Astrocyte of the cerebellum (primary cell): ENCODE data around the gene ABLIM2.
A peak's percentile ranks its signal among the peaks of the same experiment; 100 is the strongest.

Experiments
- DNase-seq: peaks from one replicate; pipeline ENCODE4 v3.0.0-alpha.2; 2011; ENCODE audit warnings: low read depth
- H3K4me3 ChIP-seq: 2 replicates; pipeline ENCODE4 v1.5.1; 2011; ENCODE audit warnings: mild to moderate bottlenecking, low read depth, low read length, moderate library complexity
- in situ Hi-C: cut with HindIII; loops from 2 replicates; pipeline ENCODE4 v1.10.0; 2017; ENCODE audit warnings: low sequenced_read_pairs
- TF ChIP-seq, protein P1 (sequence below): IDR thresholded peaks from 2 replicates; pipeline ENCODE4 v1.5.1; 2012; ENCODE audit warnings: low read length, low read depth, moderate library complexity, mild to moderate bottlenecking; ENCODE audit errors: missing control alignments

Gene ABLIM2

DNA sequence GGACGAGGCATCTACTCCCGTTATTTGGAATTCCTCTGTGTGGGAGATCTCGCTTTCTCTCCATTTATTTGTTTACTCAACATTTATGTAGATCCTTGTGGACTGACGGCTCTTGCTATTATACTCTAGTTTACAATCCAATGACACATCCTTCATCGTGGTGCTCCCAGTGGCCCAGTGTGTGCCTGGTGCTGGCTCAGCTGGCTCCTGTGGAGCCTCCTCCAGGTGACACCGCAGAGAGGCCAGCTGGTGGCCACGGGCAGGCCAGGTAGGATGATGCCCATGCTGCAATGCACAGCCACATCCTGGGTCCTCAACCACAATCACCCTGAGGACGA, 134.9 kb downstream of the ABLIM2 start:
- TF ChIP-seq, protein P1, sequence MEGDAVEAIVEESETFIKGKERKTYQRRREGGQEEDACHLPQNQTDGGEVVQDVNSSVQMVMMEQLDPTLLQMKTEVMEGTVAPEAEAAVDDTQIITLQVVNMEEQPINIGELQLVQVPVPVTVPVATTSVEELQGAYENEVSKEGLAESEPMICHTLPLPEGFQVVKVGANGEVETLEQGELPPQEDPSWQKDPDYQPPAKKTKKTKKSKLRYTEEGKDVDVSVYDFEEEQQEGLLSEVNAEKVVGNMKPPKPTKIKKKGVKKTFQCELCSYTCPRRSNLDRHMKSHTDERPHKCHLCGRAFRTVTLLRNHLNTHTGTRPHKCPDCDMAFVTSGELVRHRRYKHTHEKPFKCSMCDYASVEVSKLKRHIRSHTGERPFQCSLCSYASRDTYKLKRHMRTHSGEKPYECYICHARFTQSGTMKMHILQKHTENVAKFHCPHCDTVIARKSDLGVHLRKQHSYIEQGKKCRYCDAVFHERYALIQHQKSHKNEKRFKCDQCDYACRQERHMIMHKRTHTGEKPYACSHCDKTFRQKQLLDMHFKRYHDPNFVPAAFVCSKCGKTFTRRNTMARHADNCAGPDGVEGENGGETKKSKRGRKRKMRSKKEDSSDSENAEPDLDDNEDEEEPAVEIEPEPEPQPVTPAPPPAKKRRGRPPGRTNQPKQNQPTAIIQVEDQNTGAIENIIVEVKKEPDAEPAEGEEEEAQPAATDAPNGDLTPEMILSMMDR, result no peak
- no peak for DNase-seq
- in situ Hi-C loops, result no loop called here
- H3K4me3 ChIP-seq, result no peak overlapping the region

DNA sequence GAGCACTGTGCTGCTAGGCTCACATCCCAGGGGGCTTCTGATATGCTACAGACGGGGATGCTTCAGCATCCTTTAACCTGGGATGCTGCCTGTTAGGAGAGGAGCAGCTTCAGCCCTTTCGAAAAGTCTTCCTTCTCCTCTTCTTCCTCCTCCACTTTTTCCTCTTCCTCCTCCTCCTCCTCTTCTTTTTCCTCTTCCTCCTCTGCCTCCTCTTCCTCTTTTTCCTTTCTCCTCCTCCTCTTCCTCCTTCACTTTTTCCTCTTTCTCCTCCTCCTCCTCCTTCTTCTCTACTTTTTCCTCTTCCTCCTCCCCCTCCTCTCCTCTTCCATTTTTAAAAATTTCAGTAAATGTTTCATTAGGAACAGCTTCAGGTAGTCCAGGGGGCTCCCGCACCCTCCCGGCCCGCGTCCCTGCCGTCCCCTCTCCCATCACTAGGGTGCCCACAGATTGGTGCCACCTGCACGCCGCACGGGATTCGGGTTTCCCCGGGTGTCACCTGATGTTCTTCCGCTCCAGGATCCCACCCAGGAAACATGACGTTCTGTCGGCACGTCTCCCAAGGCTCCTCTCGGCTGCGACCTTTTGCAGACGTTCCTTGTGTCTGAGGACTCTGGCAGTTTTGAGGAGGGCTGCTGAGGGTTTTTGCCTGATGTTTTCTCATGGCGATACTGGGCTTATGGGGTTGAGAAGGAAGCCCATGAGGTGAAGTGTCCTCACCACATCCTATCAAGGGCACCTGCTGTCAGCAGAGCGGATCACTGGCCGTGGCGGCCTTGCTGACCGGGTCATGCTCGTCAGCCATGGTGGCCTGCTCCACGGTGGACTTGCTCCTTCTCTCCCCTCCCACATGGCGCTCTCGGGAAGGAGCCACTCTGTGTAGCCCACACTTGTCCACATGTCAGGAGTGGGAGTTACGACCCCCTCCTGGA, 135.6 kb downstream of the ABLIM2 start:
- DNase-seq, result no peak
- H3K4me3 ChIP-seq, result no peak overlapping the region
- in situ Hi-C loops, result no loop called here
- TF ChIP-seq, protein P1, result no peak

GRCh38 chr4:8021796-8022195, 136.8 kb downstream of the ABLIM2 start:
- no peak for DNase-seq
- in situ Hi-C loops, result no loop called here
- TF ChIP-seq, protein P1, result no peak

GRCh38 chr4:8019396-8020365, 138.9 kb downstream of the ABLIM2 start:
- DNase-seq, result no peak
- TF ChIP-seq, protein P1, result no peak
- in situ Hi-C loops, result no loop called here
- no peak overlapping the region for H3K4me3 ChIP-seq

More at GRCh38 chr4:8021796-8022195, 136.8 kb downstream of the ABLIM2 start:
- no peak overlapping the region for H3K4me3 ChIP-seq

GRCh38 chr4:8016527-8016926, 142.1 kb downstream of the ABLIM2 start:
- no peak overlapping the region for H3K4me3 ChIP-seq
- TF ChIP-seq, protein P1, result no peak
- in situ Hi-C loops, result no loop called here
- no peak for DNase-seq

GRCh38 chr4:8015512-8015911, 143.1 kb downstream of the ABLIM2 start:
- DNase-seq, result no peak
- no peak overlapping the region for H3K4me3 ChIP-seq
- in situ Hi-C loops, result no loop called here
- TF ChIP-seq, protein P1, result peak; percentile 56
